ENCODE measurements around the gene ARHGEF4. TPM values are rescaled to one million over a fixed set of nuclear protein-coding genes. Genes with fewer than 3 reads are reported as not detected.

The ARHGEF4 gene
- total RNA-seq = under 0.01 TPM in 1 of 2 replicates, not detected in the other

GRCh38 chr2:130836501-130837174 lies at the start of gene ARHGEF4:
Gene ARHGEF4, plus strand, starts transcription at chr2:130836914. Its CDS starts 40 bp downstream, at chr2:130836954.

GRCh38 chr2:131093006-131093695 lies 256.4 kb downstream of the ARHGEF4 start, which contains the start of gene FAM168B:
Gene FAM168B, minus strand, starts transcription at chr2:131093460. Its CDS starts 10,814 bp downstream, at chr2:131082646.

Small RNA genes lying within 50 kb of the gene (small RNA-seq; reads per million reads assigned to genes)
- gene RF00423 = not detected

Other genes with a start within 250 kb of the ARHGEF4 start
- not detected in 2 replicates for gene CFC1, start 237.3 kb upstream of the ARHGEF4 start, total RNA-seq
- 0.19 and 0.65 TPM in 2 replicates for gene POTEJ, start 225.5 kb upstream of the ARHGEF4 start, total RNA-seq
- not detected in 2 replicates for gene GPR148, start 107.8 kb upstream of the ARHGEF4 start, total RNA-seq
- gene AMER3, start 81.4 kb upstream of the ARHGEF4 start, total RNA-seq = not detected in 2 replicates